B cell (primary cell): ENCODE measurements around the gene SEMA3B.

Experiments
- CTCF ChIP-seq: fragments of 200-600 bp; IDR thresholded peaks from one replicate; pipeline ENCODE4 v1.8.0; 2022; ENCODE audit warnings: antibody characterized with exemption, mild to moderate bottlenecking
- EZH2 ChIP-seq: IDR thresholded peaks from 2 replicates; pipeline ENCODE4 v1.6.1; 2012; ENCODE audit warnings: borderline replicate concordance, low read depth, mild to moderate bottlenecking, moderate library complexity, low read length; ENCODE audit not compliant: insufficient read depth, poor library complexity, severe bottlenecking

- TF ChIP-seq CTCF (no peak), EZH2 (no peak)
These were observed 31.8 kb upstream of the SEMA3B start for GRCh38 chr3:50237133-50237651.
